Mammary microvascular endothelial cell (primary cell): Measurements from ENCODE around the gene DMXL1. TPM values are rescaled to one million over a fixed set of nuclear protein-coding genes. Genes with fewer than 3 reads are reported as not detected.

Source experiments
- total RNA-seq: library from RNA; depleted of rRNA; stranded (reverse); fragments of >200 nt; gene quantifications from 2 replicates; pipeline ENCODE4 v1.2.3, GENCODE V29; 2015

Gene DMXL1, protein sequence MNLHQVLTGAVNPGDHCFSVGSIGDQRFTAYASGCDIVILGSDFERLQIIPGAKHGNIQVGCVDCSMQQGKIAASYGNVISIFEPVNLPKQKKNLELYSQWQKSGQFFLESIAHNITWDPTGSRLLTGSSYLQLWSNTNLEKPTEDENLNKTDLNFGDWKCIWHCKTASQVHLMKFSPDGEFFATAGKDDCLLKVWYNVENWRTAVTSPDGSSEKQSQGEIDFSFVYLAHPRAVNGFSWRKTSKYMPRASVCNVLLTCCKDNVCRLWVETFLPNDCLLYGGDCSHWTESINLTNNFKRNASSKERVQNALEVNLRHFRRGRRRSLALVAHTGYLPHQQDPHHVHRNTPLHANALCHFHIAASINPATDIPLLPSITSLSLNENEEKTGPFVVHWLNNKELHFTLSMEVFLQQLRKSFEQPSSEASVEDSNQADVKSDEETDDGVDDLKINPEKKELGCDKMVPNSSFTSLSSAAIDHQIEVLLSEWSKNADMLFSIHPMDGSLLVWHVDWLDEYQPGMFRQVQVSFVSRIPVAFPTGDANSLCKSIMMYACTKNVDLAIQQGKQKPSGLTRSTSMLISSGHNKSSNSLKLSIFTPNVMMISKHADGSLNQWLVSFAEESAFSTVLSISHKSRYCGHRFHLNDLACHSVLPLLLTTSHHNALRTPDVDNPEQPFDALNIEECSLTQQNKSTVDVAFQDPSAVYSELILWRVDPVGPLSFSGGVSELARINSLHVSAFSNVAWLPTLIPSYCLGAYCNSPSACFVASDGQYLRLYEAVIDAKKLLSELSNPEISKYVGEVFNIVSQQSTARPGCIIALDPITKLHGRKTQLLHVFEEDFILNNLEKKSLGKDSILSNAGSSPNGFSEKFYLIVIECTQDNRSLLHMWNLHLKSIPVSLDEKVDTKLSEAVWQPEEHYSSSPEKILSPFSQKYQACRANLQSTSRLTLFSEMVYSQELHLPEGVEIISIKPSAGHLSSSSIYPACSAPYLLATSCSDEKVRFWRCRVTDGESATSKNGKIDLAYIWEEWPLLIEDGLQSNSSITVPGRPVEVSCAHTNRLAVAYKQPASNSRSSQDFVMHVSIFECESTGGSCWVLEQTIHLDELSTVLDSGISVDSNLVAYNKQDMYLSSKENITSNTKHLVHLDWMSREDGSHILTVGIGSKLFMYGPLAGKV (N-terminal part only)
- 16.0 and 22.1 TPM in 2 replicates for total RNA-seq

GRCh38 chr5:119070828-119071560 is at the start of gene DMXL1:
Gene DMXL1, plus strand, starts transcription at chr5:119071087. Its CDS starts 483 bp downstream, at chr5:119071570.

Other genes starting within 250 kb of the DMXL1 start
- gene DTWD2, start 82.5 kb upstream of the DMXL1 start, total RNA-seq: 1.9 and 3.0 TPM in 2 replicates